ENCODE data around the gene DHCR24. TPM values are rescaled to one million over a fixed set of nuclear protein-coding genes. Genes with fewer than 3 reads are reported as not detected.
"Not testable (repeated sequence)": the region's sequence is repeated elsewhere in the genome, so short reads cannot be mapped to it uniquely, and the experiment has no call there.

DHCR24 gene
- total and polyA plus RNA-seq, 2 donors (not counting 3 experiments of a cell fraction or from before 2014, with no cell fraction given): 223 to 239 TPM

DNA sequence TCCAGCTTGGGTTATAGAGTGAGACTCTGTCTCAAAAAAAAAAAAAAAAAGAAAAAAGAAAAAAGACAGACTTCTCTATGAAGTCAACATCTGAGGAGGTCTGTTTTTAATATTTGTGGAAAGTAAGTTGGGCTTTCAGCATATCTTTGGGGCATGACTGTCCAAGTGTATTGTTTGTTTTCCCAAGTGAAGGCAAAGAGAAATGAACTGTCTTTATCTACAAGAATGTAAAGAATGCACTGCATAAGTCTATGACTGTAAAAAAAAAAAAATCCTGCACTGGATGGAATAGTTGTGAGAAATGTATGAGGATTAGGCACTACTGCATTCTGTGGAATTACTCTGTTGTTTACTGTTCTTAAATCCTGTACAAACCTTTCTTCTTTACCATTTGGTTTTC, 47.9 kb upstream of the DHCR24 start:
- FAIRE-seq (peak; percentile 33), DNase-seq (ENCODE audit: low read depth, low spot score) (peak; percentile 37)
- no peaks in the 10 kb centered on the region for H3K79me2 ChIP-seq (ENCODE audit: control insufficient read depth, insufficient read depth, low read length)
- intact Hi-C loops (cut with micrococcal nuclease) (no loop called here), dilution Hi-C loops (cut with MboI; ENCODE audit: extremely low pct_ligation_motif_present, low sequenced_read_pairs) (loop anchor here (10.0 kb wide), 1 partner anchor 70 kb away; no protein-coding TSS in a partner anchor)
- H3K4me2 ChIP-seq (ENCODE audit: insufficient read depth, low read length): no peak overlapping the region
- no peaks in the 10 kb centered on the region for H3K9me1 ChIP-seq (replicated peaks; ENCODE audit: control insufficient read depth, extremely low read depth, insufficient read depth, low read length)
- no peak overlapping the region for H3K9ac ChIP-seq (replicated peaks; ENCODE audit: extremely low read depth, insufficient read depth, low read length)
- H3K27me3 ChIP-seq (ENCODE audit: control insufficient read depth in 2 of 2, insufficient read depth in 2 of 2, low read length in 2 of 2): peaks cover 2 to 10% of the 10 kb centered on the region in 2 experiments
- H4K20me1 ChIP-seq (replicated peaks; ENCODE audit: control insufficient read depth, extremely low read depth, insufficient read depth, low read length): no peaks in the 10 kb centered on the region
- H3K9me3 ChIP-seq (replicated peaks; ENCODE audit: control insufficient read depth, insufficient read depth, low read length): no peaks in the 10 kb centered on the region
- ChIA-PET POLR2A (interaction anchor here (0.7 kb wide), 1 partner anchor 88 kb away, joined by 4 read pairs; no protein-coding TSS in a partner anchor), CTCF (interaction anchor here (2.3 kb wide), 1 partner anchor 10 kb away, joined by 13 read pairs; no protein-coding TSS in a partner anchor)
- no peak overlapping the region for H3K4me3 ChIP-seq (replicated peaks in 1 of 3; ENCODE audit: insufficient read depth in 1 of 3, low read depth in 1 of 3, low read length in 3 of 3)
- no TSS peak for BruUV-seq (replicated peaks)
- peaks cover 2% of the 10 kb centered on the region for H3K4me1 ChIP-seq (ENCODE audit: control insufficient read depth, extremely low read depth, insufficient read depth, low read length)
- H3K27ac ChIP-seq (ENCODE audit: insufficient read depth, low read depth, low read length): no peak overlapping the region
- TF ChIP-seq, protein P1, sequence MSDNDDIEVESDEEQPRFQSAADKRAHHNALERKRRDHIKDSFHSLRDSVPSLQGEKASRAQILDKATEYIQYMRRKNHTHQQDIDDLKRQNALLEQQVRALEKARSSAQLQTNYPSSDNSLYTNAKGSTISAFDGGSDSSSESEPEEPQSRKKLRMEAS (IDR thresholded peaks at IDR 0.05; ENCODE audit: insufficient read depth, insufficient read length): no peak
- TF ChIP-seq, protein P2, sequence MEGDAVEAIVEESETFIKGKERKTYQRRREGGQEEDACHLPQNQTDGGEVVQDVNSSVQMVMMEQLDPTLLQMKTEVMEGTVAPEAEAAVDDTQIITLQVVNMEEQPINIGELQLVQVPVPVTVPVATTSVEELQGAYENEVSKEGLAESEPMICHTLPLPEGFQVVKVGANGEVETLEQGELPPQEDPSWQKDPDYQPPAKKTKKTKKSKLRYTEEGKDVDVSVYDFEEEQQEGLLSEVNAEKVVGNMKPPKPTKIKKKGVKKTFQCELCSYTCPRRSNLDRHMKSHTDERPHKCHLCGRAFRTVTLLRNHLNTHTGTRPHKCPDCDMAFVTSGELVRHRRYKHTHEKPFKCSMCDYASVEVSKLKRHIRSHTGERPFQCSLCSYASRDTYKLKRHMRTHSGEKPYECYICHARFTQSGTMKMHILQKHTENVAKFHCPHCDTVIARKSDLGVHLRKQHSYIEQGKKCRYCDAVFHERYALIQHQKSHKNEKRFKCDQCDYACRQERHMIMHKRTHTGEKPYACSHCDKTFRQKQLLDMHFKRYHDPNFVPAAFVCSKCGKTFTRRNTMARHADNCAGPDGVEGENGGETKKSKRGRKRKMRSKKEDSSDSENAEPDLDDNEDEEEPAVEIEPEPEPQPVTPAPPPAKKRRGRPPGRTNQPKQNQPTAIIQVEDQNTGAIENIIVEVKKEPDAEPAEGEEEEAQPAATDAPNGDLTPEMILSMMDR (IDR thresholded peaks at IDR 0.05; ENCODE audit: extremely low read depth in 1 of 2, insufficient read depth in 1 of 2, low read depth in 1 of 2, low read length in 2 of 2): no peak
- no peak for TF ChIP-seq GATA2 (IDR thresholded peaks at IDR 0.05; ENCODE audit: insufficient read depth, insufficient read length, low read depth, low read length)
- TF ChIP-seq JUN (IDR thresholded peaks at IDR 0.05; ENCODE audit: borderline replicate concordance, insufficient read depth, insufficient read length, low read depth): no peak
- no peak for TF ChIP-seq MYC (IDR thresholded peaks at IDR 0.05; ENCODE audit: low read depth, low read length)
- no peak for TF ChIP-seq POLR2A (IDR thresholded peaks at IDR 0.05; ENCODE audit: low read depth, low read length)
- no peak for TF ChIP-seq FOS (IDR thresholded peaks at IDR 0.05; ENCODE audit: borderline replicate concordance, insufficient read depth, low read length)
- no peak for TF ChIP-seq EZH2 (IDR thresholded peaks at IDR 0.05; ENCODE audit: borderline replicate concordance, low read depth, low read length, severe bottlenecking)
- no peak for TF ChIP-seq POLR2AphosphoS5 (IDR thresholded peaks at IDR 0.05; ENCODE audit: insufficient read depth, low read depth, low read length)
- H2AFZ ChIP-seq (ENCODE audit: low read depth, low read length): no peak overlapping the region
- H3K36me3 ChIP-seq (ENCODE audit: control insufficient read depth in 2 of 2, extremely low read depth in 1 of 2, insufficient read depth in 2 of 2, low read length in 2 of 2): no peaks in the 10 kb centered on the region

DNA sequence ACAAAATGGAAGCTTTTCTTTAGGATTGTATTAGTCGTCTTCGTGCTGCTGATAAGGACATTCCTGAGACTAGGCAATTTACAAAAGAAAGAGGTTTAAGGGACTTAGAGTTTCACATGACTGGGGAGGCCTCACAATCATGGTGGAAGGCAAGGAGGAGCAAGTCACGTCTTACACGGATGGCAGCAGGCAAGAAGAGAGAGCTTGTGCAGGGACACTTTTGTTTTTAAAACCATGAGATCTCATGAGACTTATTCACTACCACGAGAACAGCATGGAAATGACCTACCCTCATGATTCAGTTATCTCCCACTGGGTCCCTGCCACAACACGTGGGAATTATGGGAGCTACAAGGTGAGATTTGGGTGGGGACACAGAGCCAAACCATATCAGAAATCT, 47.1 kb upstream of the DHCR24 start:
- ChIA-PET CTCF (interaction anchor here (1.3 to 2.3 kb wide), 2 partner anchors 11 to 101 kb away, joined by 4 to 13 read pairs; no protein-coding TSS in a partner anchor), POLR2A (interaction anchor here (0.7 kb wide), 1 partner anchor 88 kb away, joined by 4 read pairs; no protein-coding TSS in a partner anchor)
- H3K79me2 ChIP-seq (ENCODE audit: control insufficient read depth, insufficient read depth, low read length); H4K20me1 ChIP-seq (replicated peaks; ENCODE audit: control insufficient read depth, extremely low read depth, insufficient read depth, low read length); H3K36me3 ChIP-seq (ENCODE audit: control insufficient read depth in 2 of 2, extremely low read depth in 1 of 2, insufficient read depth in 2 of 2, low read length in 2 of 2); DNase-seq (ENCODE audit: low read depth, low spot score); H3K9me3 ChIP-seq (replicated peaks; ENCODE audit: control insufficient read depth, insufficient read depth, low read length); FAIRE-seq; H3K9me1 ChIP-seq (replicated peaks; ENCODE audit: control insufficient read depth, extremely low read depth, insufficient read depth, low read length); BruUV-seq (replicated peaks); H3K27ac ChIP-seq (ENCODE audit: insufficient read depth, low read depth, low read length); H3K27me3 ChIP-seq (ENCODE audit: control insufficient read depth in 2 of 2, insufficient read depth in 2 of 2, low read length in 2 of 2); H3K4me1 ChIP-seq (ENCODE audit: control insufficient read depth, extremely low read depth, insufficient read depth, low read length); H3K9ac ChIP-seq (replicated peaks; ENCODE audit: extremely low read depth, insufficient read depth, low read length); intact Hi-C loops (cut with micrococcal nuclease); H3K4me2 ChIP-seq (ENCODE audit: insufficient read depth, low read length); H3K4me3 ChIP-seq (replicated peaks in 1 of 3; ENCODE audit: insufficient read depth in 1 of 3, low read depth in 1 of 3, low read length in 3 of 3); H2AFZ ChIP-seq (ENCODE audit: low read depth, low read length): not testable (repeated sequence)
- dilution Hi-C loops (cut with MboI; ENCODE audit: extremely low pct_ligation_motif_present, low sequenced_read_pairs): loop anchor here (10.0 kb wide), 1 partner anchor 71 kb away; no protein-coding TSS in a partner anchor

All from endothelial cell of umbilical vein (primary cell).